Tibial nerve (tissue), 3 donors: ENCODE data around the gene COX7A2.

Source experiments
- CTCF ChIP-seq, 5 experiments: fragments of 200-600 bp in 3 of 5; fragments of 450-650 bp in 2 of 5; sonication (generic) in 3 of 5; IDR thresholded peaks; one replicate each; pipeline ENCODE4 v1.5.1; 2016 to 2019; ENCODE audit warnings: antibody characterized with exemption in 5 of 5, mild to moderate bottlenecking in 3 of 5, moderate library complexity in 2 of 5
- POLR2A ChIP-seq, 2 donors: fragments of 450-650 bp; IDR thresholded peaks; one replicate each; pipeline ENCODE4 v1.6.1; 2017; ENCODE audit warnings: antibody characterized with exemption in 2 of 2, mild to moderate bottlenecking in 2 of 2, moderate library complexity in 2 of 2

- no peak for TF ChIP-seq CTCF (IDR thresholded peaks at IDR 0.05)
- TF ChIP-seq POLR2A (IDR thresholded peaks at IDR 0.05): no peak
Observed at GRCh38 chr6:75203721-75204120, 39.9 kb downstream of the COX7A2 start.
